Measurements from ENCODE around the gene SPINDOC.
A peak's percentile ranks its signal among the peaks of the same experiment; 100 is the strongest.

SPINDOC gene

GRCh38 chr11:63766531-63767235 is 46.6 kb upstream of the SPINDOC start:
- no peak for TF ChIP-seq CTCF (IDR thresholded peaks at IDR 0.05; ENCODE audit: low read depth, low read length, missing control alignments)
- in situ Hi-C loops (cut with HindIII; ENCODE audit: low sequenced_read_pairs), result no loop called here
- no peak for DNase-seq (ENCODE audit: low read depth)
- H3K4me3 ChIP-seq (ENCODE audit: low read depth, low read length), result peak overlapping the region; percentile 96

GRCh38 chr11:63767267-63767564 is 46.0 kb upstream of the SPINDOC start:
- no peak for DNase-seq (ENCODE audit: low read depth)
- no peak for TF ChIP-seq CTCF (IDR thresholded peaks at IDR 0.05; ENCODE audit: low read depth, low read length, missing control alignments)
- in situ Hi-C loops (cut with HindIII; ENCODE audit: low sequenced_read_pairs), result no loop called here
- peak overlapping the region; percentile 96 for H3K4me3 ChIP-seq (ENCODE audit: low read depth, low read length)

GRCh38 chr11:63767565-63768236 is 45.6 kb upstream of the SPINDOC start:
- DNase-seq (ENCODE audit: low read depth), result peak; percentile 55
- no peak for TF ChIP-seq CTCF (IDR thresholded peaks at IDR 0.05; ENCODE audit: low read depth, low read length, missing control alignments)
- H3K4me3 ChIP-seq (ENCODE audit: low read depth, low read length), result peak overlapping the region; percentile 96
- in situ Hi-C loops (cut with HindIII; ENCODE audit: low sequenced_read_pairs), result no loop called here

GRCh38 chr11:63768237-63769041 is 44.8 kb upstream of the SPINDOC start, which contains the start of gene ZFTA:
Gene ZFTA (minus strand): TSS chr11:63768775. CDS start chr11:63768622, 153 bp downstream.
- DNase-seq (ENCODE audit: low read depth), result no peak
- H3K4me3 ChIP-seq (ENCODE audit: low read depth, low read length), result peak within 1 kb of the TSS; percentile 96
- in situ Hi-C loops (cut with HindIII; ENCODE audit: low sequenced_read_pairs), result no loop called here
- TF ChIP-seq CTCF (IDR thresholded peaks at IDR 0.05; ENCODE audit: low read depth, low read length, missing control alignments), result peak; percentile 39

GRCh38 chr11:63769042-63769713 is 44.1 kb upstream of the SPINDOC start:
- TF ChIP-seq CTCF (IDR thresholded peaks at IDR 0.05; ENCODE audit: low read depth, low read length, missing control alignments), result no peak
- no peak for DNase-seq (ENCODE audit: low read depth)
- H3K4me3 ChIP-seq (ENCODE audit: low read depth, low read length), result peak overlapping the region; percentile 96
- in situ Hi-C loops (cut with HindIII; ENCODE audit: low sequenced_read_pairs), result no loop called here

Measured in astrocyte of the cerebellum (primary cell).